Smooth muscle cell of the pulmonary artery (primary cell): ENCODE results near the gene CBLN2. TPM values are rescaled to one million over a fixed set of nuclear protein-coding genes. Genes with fewer than 3 reads are reported as not detected.

Experiments
- total RNA-seq: library from RNA; depleted of rRNA; stranded (reverse); fragments of >200 nt; gene quantifications from 2 replicates; pipeline ENCODE4 v1.2.3, GENCODE V29; 2014

The CBLN2 gene
- total RNA-seq: 0.07 TPM in 2 replicates

DNA sequence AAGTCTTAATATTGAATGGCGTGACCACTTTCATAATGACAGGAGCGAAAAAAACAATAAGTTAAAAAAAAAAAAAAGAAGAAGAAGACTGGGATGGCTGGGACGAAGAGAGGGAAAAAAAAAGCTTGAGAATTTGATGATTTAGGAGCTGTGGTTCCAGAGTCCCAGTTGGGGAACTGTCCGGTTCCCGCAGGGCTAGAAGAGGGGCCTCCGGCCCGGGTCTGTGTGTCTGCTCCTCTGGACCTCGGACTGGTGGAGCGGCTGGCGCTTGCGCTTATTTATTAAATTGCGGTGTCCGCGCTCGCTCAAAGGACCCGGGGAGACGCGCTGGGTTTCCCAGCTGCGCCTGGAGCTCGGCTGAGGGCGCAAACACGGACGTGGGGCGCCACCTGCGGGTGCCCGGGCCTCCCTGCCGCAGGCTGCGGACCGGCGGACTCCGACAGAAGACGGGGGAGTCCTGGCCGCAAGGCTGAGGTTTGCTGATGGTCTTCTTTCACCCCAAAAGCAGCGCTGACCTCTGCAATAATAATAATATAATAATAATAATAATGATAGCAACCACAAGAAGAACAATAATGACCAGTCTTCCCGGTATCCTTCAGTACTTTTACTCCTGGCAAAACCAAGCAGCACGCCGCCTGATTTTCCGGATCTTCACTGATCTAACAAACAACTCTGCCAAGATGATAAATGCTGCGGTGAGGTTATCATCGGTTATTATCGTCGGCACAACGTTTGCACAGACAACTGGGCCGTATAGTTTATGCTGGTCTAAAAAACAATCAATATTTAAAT is at the start of gene CBLN2:
CBLN2 (minus strand) TSS at position 251 of the 795 bp plus-strand sequence. CDS start 2,182 bp downstream, outside the sequence.

